Measurements from ENCODE around the gene LCK.

LCK gene

DNA sequence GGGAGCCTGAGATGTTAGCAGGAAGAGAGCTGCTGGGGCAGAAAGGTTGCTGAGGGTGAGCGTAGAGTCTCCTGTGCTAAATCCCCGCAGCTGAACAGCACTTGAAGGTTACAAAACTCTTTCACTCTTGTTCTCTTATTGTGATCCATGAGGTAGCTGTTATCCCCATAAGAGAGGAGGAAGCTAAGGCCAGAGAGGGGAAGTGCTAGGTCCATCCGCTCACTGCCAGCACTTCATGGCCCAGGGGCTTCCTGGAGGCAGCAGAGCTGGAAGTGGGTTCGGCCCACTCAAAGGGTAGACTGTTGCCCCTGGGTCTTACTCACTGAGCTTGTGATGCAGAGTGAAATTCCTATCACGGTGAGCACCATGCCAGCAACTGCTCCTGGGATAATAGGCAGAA, 34.5 kb upstream of the LCK start:
- no peak overlapping the region for H3K4me3 ChIP-seq (ENCODE audit: insufficient read length, low read depth)
- H3K36me3 ChIP-seq (ENCODE audit: insufficient read depth, insufficient read length, low read length) = peaks cover 76% of the 10 kb centered on the region
- peak overlapping the region; percentile 8 for H3K9ac ChIP-seq (ENCODE audit: insufficient read length, low read depth)
- TF ChIP-seq YY1 (IDR thresholded peaks at IDR 0.05; ENCODE audit: insufficient read depth, insufficient read length) (no peak), ZNF274 (IDR thresholded peaks at IDR 0.05; ENCODE audit: low read depth, low read length) (no peak), SUZ12 (IDR thresholded peaks at IDR 0.05; ENCODE audit: extremely low read depth, insufficient read depth, insufficient read length) (no peak)
- no peaks in the 10 kb centered on the region for H3K27me3 ChIP-seq (ENCODE audit: insufficient read depth, insufficient read length)
- H3K4me1 ChIP-seq (ENCODE audit: insufficient read depth, insufficient read length) = peaks cover 14% of the 10 kb centered on the region
- H3K9me3 ChIP-seq (ENCODE audit: insufficient read depth, low read length) = no peaks in the 10 kb centered on the region
- no peak for DNase-seq (ENCODE audit: low read depth, low spot score)

DNA sequence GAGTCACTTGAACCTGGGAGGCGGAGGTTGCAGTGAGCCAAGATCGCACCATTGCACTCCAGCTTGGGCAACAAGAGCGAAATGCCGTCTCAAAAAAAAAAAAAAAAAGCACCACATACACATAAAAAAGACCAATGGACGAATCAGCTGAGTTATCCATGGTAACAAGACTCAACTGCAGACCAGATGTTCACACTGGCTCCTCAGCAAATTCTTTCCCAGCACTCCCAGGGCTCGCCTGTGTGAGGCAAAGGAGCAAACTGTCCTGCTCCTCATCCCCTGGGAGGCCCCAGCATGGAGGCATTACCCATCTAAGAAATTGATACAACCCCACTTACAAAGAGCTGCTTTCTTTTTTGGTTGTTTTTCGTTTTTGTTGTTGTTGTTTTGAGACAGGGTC, 32.0 kb upstream of the LCK start:
- no peaks in the 10 kb centered on the region for H3K27me3 ChIP-seq (ENCODE audit: insufficient read depth, insufficient read length)
- TF ChIP-seq SUZ12 (IDR thresholded peaks at IDR 0.05; ENCODE audit: extremely low read depth, insufficient read depth, insufficient read length) = no peak
- TF ChIP-seq ZNF274 (IDR thresholded peaks at IDR 0.05; ENCODE audit: low read depth, low read length) = no peak
- TF ChIP-seq YY1 (IDR thresholded peaks at IDR 0.05; ENCODE audit: insufficient read depth, insufficient read length) = no peak
- no peak for DNase-seq (ENCODE audit: low read depth, low spot score)
- H3K4me3 ChIP-seq (ENCODE audit: insufficient read length, low read depth) = no peak overlapping the region
- H3K9me3 ChIP-seq (ENCODE audit: insufficient read depth, low read length) = no peaks in the 10 kb centered on the region
- H3K36me3 ChIP-seq (ENCODE audit: insufficient read depth, insufficient read length, low read length) = peaks cover 70% of the 10 kb centered on the region
- H3K9ac ChIP-seq (ENCODE audit: insufficient read length, low read depth) = no peak overlapping the region
- peaks cover 18% of the 10 kb centered on the region for H3K4me1 ChIP-seq (ENCODE audit: insufficient read depth, insufficient read length)

DNA sequence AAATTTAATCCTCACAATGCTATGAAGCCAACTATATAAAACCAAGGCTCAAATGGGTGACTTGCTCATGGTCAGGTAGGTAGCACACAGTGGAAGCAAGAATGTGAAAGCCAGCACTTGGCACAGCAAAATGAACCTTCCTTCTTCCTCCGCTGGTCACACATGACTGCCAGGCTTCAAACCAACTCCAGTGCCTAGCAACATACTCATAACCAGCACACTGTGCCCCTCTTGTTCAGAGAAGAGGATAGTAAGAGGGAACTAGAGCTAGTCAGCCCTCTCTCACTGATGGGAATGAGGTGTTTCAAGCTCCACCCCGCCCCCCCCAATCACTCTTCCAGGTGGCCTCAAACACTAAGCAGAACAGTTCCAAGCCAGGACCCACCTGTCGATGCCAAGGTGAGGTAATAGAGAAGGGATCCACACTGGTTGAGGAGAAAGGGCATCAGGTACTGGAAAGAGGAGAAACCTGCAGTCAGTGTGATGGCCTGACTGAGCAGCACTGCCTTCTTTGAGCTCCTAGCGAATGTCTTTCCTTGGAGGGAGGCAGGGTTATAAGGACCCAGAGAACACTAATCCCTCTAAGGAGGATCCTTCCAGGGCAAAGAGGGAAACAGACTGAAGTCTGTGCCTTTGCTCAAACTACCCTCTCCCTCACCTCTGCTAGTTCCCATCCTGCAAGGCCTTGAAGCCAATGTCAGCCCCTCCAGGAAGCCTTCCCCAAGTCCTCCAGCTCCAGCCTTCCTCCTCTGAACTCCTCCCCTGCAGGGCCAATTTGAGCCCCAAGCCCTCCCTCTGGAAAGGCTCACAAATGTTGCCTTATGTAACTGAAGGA, 30.1 kb upstream of the LCK start:
- peak overlapping the region; percentile 91 for H3K4me3 ChIP-seq (ENCODE audit: insufficient read length, low read depth)
- peak overlapping the region; percentile 97 for H3K9ac ChIP-seq (ENCODE audit: insufficient read length, low read depth)
- H3K4me1 ChIP-seq (ENCODE audit: insufficient read depth, insufficient read length) = peaks cover 16% of the 10 kb centered on the region
- H3K36me3 ChIP-seq (ENCODE audit: insufficient read depth, insufficient read length, low read length) = peaks cover 69% of the 10 kb centered on the region
- H3K27me3 ChIP-seq (ENCODE audit: insufficient read depth, insufficient read length) = no peaks in the 10 kb centered on the region
- TF ChIP-seq SUZ12 (IDR thresholded peaks at IDR 0.05; ENCODE audit: extremely low read depth, insufficient read depth, insufficient read length) (no peak), YY1 (IDR thresholded peaks at IDR 0.05; ENCODE audit: insufficient read depth, insufficient read length) (no peak), ZNF274 (IDR thresholded peaks at IDR 0.05; ENCODE audit: low read depth, low read length) (no peak)
- H3K9me3 ChIP-seq (ENCODE audit: insufficient read depth, low read length) = no peaks in the 10 kb centered on the region
- no peak for DNase-seq (ENCODE audit: low read depth, low spot score)

DNA sequence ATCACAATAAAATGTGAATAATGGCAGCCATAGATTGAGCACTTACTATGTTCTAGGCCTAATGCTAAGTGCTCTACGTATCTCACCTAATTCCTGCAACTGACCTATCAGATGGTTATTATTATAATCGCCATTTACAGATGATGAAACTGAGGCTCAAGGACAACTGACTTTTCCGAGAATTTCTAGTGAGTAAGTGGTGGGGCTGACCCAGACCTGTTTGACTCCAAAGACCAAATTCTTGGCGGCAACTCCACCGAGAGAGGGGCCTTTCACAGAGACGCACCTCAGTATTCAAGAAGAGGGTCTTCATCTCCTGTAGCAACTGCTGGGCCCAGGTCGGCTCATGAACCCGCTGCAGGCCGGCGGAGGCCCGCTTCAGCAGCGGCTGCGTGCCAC, 29.5 kb upstream of the LCK start:
- no peak for DNase-seq (ENCODE audit: low read depth, low spot score)
- TF ChIP-seq ZNF274 (IDR thresholded peaks at IDR 0.05; ENCODE audit: low read depth, low read length) (no peak), SUZ12 (IDR thresholded peaks at IDR 0.05; ENCODE audit: extremely low read depth, insufficient read depth, insufficient read length) (no peak), YY1 (IDR thresholded peaks at IDR 0.05; ENCODE audit: insufficient read depth, insufficient read length) (no peak)
- Histone ChIP-seq H3K9ac (ENCODE audit: insufficient read length, low read depth) (peak overlapping the region; percentile 97), H3K4me3 (ENCODE audit: insufficient read length, low read depth) (peak overlapping the region; percentile 91), H3K36me3 (ENCODE audit: insufficient read depth, insufficient read length, low read length) (peaks cover 69% of the 10 kb centered on the region), H3K4me1 (ENCODE audit: insufficient read depth, insufficient read length) (peaks cover 13% of the 10 kb centered on the region), H3K9me3 (ENCODE audit: insufficient read depth, low read length) (no peaks in the 10 kb centered on the region), H3K27me3 (ENCODE audit: insufficient read depth, insufficient read length) (no peaks in the 10 kb centered on the region)

DNA sequence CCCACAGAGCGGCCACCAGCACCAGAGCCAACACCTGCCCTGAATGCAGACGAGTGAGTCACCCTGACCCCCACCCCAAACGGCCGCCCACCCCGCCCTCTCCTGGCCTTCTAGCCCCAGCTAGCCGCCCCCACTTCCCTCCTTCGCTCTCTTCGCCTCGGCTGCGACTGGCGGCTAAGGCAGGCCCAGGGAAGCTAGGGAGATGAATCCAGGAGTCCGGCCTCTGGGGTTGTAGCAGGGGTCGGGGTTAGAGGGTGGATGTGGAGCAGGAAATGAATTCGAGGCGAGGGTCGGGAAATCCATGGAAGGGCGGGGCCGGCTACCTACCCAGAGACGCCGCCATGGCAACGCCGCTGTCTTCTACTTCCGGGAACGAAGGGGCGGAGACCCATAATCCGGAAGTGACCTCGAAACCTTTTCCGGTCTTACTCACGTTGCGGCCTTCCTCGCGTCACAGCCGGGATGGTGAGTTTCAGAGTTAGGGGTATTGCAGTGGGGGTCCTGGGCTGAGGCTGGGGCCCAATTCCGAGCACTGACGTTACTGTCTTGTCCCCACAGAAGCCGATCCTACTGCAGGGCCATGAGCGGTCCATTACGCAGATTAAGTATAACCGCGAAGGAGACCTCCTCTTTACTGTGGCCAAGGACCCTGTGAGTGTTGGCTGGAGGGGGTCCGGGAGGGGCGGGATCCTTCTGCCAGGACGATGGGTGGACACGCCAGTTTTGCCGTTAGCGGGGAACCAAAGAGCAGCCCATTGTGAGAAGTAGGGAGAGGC, 28.9 kb upstream of the LCK start, which contains the start of the genes EIF3I and TMEM234:
TSS of gene EIF3I (plus strand) at position 428 of the 776 bp plus-strand sequence. CDS start at position 463, 35 bp downstream.
TSS of gene TMEM234 (minus strand) at position 374 of the 776 bp plus-strand sequence. CDS start at position 343, 31 bp downstream.
- Histone ChIP-seq H3K9ac (ENCODE audit: insufficient read length, low read depth) (peak within 1 kb of the TSS; percentile 97), H3K9me3 (ENCODE audit: insufficient read depth, low read length) (no peaks in the 10 kb centered on the region), H3K36me3 (ENCODE audit: insufficient read depth, insufficient read length, low read length) (peaks cover 67% of the 10 kb centered on the region), H3K27me3 (ENCODE audit: insufficient read depth, insufficient read length) (no peaks in the 10 kb centered on the region), H3K4me1 (ENCODE audit: insufficient read depth, insufficient read length) (peaks cover 13% of the 10 kb centered on the region), H3K4me3 (ENCODE audit: insufficient read length, low read depth) (peak within 1 kb of the TSS; percentile 91)
- TF ChIP-seq SUZ12 (IDR thresholded peaks at IDR 0.05; ENCODE audit: extremely low read depth, insufficient read depth, insufficient read length) = no peak
- peak; percentile 44 for TF ChIP-seq YY1 (IDR thresholded peaks at IDR 0.05; ENCODE audit: insufficient read depth, insufficient read length)
- peak; percentile 96 for DNase-seq (ENCODE audit: low read depth, low spot score)

DNA sequence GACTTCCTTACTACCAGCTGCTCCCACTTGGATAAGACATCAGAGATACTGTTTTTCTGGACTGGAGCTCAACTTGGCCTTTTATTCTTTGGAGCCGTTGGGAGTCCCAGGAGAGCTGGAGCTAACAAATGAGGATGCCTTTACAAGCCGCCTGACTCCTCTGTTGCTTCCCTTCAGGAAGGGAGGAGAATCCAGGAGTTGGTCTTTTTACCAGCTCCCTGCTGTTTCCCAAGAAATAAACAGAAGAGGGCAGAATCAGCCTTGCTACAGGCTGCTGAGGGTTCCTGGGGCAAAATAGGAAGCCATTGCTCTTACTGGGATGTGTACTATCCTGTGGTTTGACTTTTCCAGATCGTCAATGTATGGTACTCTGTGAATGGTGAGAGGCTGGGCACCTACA, 27.4 kb upstream of the LCK start:
- Histone ChIP-seq H3K4me3 (ENCODE audit: insufficient read length, low read depth) (no peak overlapping the region), H3K9ac (ENCODE audit: insufficient read length, low read depth) (peak overlapping the region; percentile 27), H3K36me3 (ENCODE audit: insufficient read depth, insufficient read length, low read length) (peaks cover 73% of the 10 kb centered on the region), H3K4me1 (ENCODE audit: insufficient read depth, insufficient read length) (peaks cover 13% of the 10 kb centered on the region), H3K27me3 (ENCODE audit: insufficient read depth, insufficient read length) (no peaks in the 10 kb centered on the region), H3K9me3 (ENCODE audit: insufficient read depth, low read length) (no peaks in the 10 kb centered on the region)
- no peak for DNase-seq (ENCODE audit: low read depth, low spot score)
- TF ChIP-seq ZNF274 (IDR thresholded peaks at IDR 0.05; ENCODE audit: low read depth, low read length) (no peak), YY1 (IDR thresholded peaks at IDR 0.05; ENCODE audit: insufficient read depth, insufficient read length) (no peak), SUZ12 (IDR thresholded peaks at IDR 0.05; ENCODE audit: extremely low read depth, insufficient read depth, insufficient read length) (no peak)

DNA sequence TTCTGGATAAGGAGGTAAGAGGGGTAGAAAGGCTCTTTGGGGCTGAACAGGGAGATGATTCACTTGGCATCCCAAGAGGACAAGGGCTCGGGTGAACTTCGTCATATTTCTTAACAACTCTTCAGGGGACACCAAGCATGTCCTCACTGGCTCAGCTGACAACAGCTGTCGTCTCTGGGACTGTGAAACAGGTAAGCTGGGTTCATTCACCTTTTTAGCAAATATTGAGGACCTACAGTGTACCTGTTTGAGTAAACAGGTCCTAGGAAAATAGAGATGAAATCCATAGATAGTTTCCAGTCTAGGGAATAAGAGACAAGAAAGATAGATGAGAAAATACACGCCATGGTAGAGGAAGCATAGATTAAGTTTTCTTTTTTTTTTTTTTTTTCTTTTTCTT, 26.8 kb upstream of the LCK start:
- TF ChIP-seq YY1 (IDR thresholded peaks at IDR 0.05; ENCODE audit: insufficient read depth, insufficient read length) (no peak), SUZ12 (IDR thresholded peaks at IDR 0.05; ENCODE audit: extremely low read depth, insufficient read depth, insufficient read length) (no peak), ZNF274 (IDR thresholded peaks at IDR 0.05; ENCODE audit: low read depth, low read length) (no peak)
- no peak for DNase-seq (ENCODE audit: low read depth, low spot score)
- H3K9ac ChIP-seq (ENCODE audit: insufficient read length, low read depth) = peak overlapping the region; percentile 27
- peaks cover 13% of the 10 kb centered on the region for H3K4me1 ChIP-seq (ENCODE audit: insufficient read depth, insufficient read length)
- H3K36me3 ChIP-seq (ENCODE audit: insufficient read depth, insufficient read length, low read length) = peaks cover 73% of the 10 kb centered on the region
- no peaks in the 10 kb centered on the region for H3K9me3 ChIP-seq (ENCODE audit: insufficient read depth, low read length)
- H3K4me3 ChIP-seq (ENCODE audit: insufficient read length, low read depth) = no peak overlapping the region
- no peaks in the 10 kb centered on the region for H3K27me3 ChIP-seq (ENCODE audit: insufficient read depth, insufficient read length)
